NT2/D1 (cell line): Measurements from ENCODE around the gene DIP2C.
"Not testable (repeated sequence)": the region's sequence is repeated elsewhere in the genome, so short reads cannot be mapped to it uniquely, and the experiment has no call there.

Experiments
- SUZ12 ChIP-seq: IDR thresholded peaks from 2 replicates; pipeline ENCODE4 v1.6.1; 2011; ENCODE audit not compliant: insufficient read length, insufficient read depth; ENCODE audit errors: extremely low read depth
- YY1 ChIP-seq: IDR thresholded peaks from 2 replicates; pipeline ENCODE4 v1.6.1; 2011; ENCODE audit not compliant: insufficient read length, insufficient read depth
- ZNF274 ChIP-seq: IDR thresholded peaks from 2 replicates; pipeline ENCODE4 v1.6.1; 2011; ENCODE audit warnings: mild to moderate bottlenecking, low read depth, low read length

DNA sequence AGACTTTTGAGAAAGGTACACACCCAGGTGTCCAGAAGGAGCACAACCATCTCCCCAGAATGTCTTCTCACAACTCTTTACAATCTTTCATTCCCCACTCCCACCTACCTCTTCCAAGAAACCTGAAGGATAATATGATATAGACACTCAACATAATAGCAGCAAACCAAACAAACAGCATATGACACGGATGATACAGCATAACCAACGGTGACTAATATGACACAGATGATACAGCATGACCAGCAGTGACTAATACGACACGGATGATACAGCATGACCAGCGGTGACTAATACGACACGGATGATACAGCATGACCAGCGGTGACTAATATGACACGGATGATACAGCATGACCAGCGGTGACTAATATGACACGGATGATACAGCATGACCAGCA lies 264.7 kb downstream of the DIP2C start:
- not testable (repeated sequence) for TF ChIP-seq YY1, ZNF274, SUZ12
